ENCODE measurements around the gene HMX3.
A peak's percentile ranks its signal among the peaks of the same experiment; 100 is the strongest.

The HMX3 gene

GRCh38 chr10:123144697-123145541, 9.1 kb downstream of the HMX3 start:
- H3K4me3 ChIP-seq (ENCODE audit: low read depth, low read length) = peak overlapping the region; percentile 27
- 0 out of 2 replicates have a peak, but pooled peaks have one; percentile 6 for TF ChIP-seq CTCF (IDR thresholded peaks at IDR 0.05; ENCODE audit: borderline replicate concordance, insufficient read depth, low read depth, low read length)

GRCh38 chr10:123145542-123146012, 9.8 kb downstream of the HMX3 start:
- no peak for TF ChIP-seq CTCF (IDR thresholded peaks at IDR 0.05; ENCODE audit: borderline replicate concordance, insufficient read depth, low read depth, low read length)
- peak overlapping the region; percentile 8 for H3K4me3 ChIP-seq (ENCODE audit: low read depth, low read length)

- TF ChIP-seq CTCF (IDR thresholded peaks at IDR 0.05; ENCODE audit: borderline replicate concordance, insufficient read depth, low read depth, low read length) = no peak
- H3K4me3 ChIP-seq (ENCODE audit: low read depth, low read length) = peak overlapping the region; percentile 89
Measured at GRCh38 chr10:123146013-123146893, 10.5 kb downstream of the HMX3 start.

- no peak for TF ChIP-seq CTCF (IDR thresholded peaks at IDR 0.05; ENCODE audit: borderline replicate concordance, insufficient read depth, low read depth, low read length)
- H3K4me3 ChIP-seq (ENCODE audit: low read depth, low read length) = peak overlapping the region; percentile 89
Measured at GRCh38 chr10:123146894-123147634, 11.3 kb downstream of the HMX3 start.

GRCh38 chr10:123147635-123148413, 12.1 kb downstream of the HMX3 start, which contains the start of gene HMX2:
HMX2 (plus strand) TSS chr10:123148136; CDS start chr10:123148379, 243 bp downstream.
- H3K4me3 ChIP-seq (ENCODE audit: low read depth, low read length) = peak within 1 kb of the TSS; percentile 89
- TF ChIP-seq CTCF (IDR thresholded peaks at IDR 0.05; ENCODE audit: borderline replicate concordance, insufficient read depth, low read depth, low read length) = peak; percentile 22; the same call in 1 of the 2 replicates

Measured in GM12875 (cell line).